A673 (cell line): ENCODE data around the gene SRSF4. TPM values are rescaled to one million over a fixed set of nuclear protein-coding genes. Genes with fewer than 3 reads are reported as not detected.
"Not testable (repeated sequence)": the region's sequence is repeated elsewhere in the genome, so short reads cannot be mapped to it uniquely, and the experiment has no call there.

Experiments
- BruUV-seq: library from RNA; stranded (reverse); fragments of 400-500 nt; replicated peaks from 2 replicates; lab custom pipeline; 2021; lab: Mats Ljungman, UMichigan
- CTCF ChIA-PET: fragments of 300-600 bp; sonication (Branson Sonifier 250); formaldehyde crosslinking; loops from one replicate; lab custom pipeline; 2022; ENCODE audit warnings: antibody characterized with exemption; lab: Charles Lee
- POLR2A ChIA-PET: fragments of 300-600 bp; sonication (Branson Sonifier 250); formaldehyde crosslinking; loops from one replicate; lab custom pipeline; 2022; ENCODE audit warnings: antibody characterized with exemption; ENCODE audit not compliant: low non-redundant PET; lab: Charles Lee
- DNase-seq: peaks from one replicate; pipeline ENCODE4 v3.0.0-alpha.2; 2015; ENCODE audit warnings: low spot score
- H3K27ac ChIP-seq: fragments of 200-600 bp; sonication (generic); 2 replicates; pipeline ENCODE4 v1.5.1; 2016; ENCODE audit warnings: mixed run types, low read depth, mild to moderate bottlenecking, mixed read lengths, antibody characterized with exemption, low read length; ENCODE audit not compliant: poor library complexity, severe bottlenecking
- H3K27me3 ChIP-seq: fragments of 200-600 bp; sonication (generic); replicated peaks from 2 replicates; pipeline ENCODE4 v1.6.1; 2017; ENCODE audit warnings: mixed run types, low read depth, mild to moderate bottlenecking, mixed read lengths, antibody characterized with exemption, low read length; ENCODE audit not compliant: insufficient read depth, poor library complexity
- H3K36me3 ChIP-seq: fragments of 200-600 bp; sonication (generic); 2 replicates; pipeline ENCODE4 v1.6.1; 2016; ENCODE audit warnings: mixed run types, mild to moderate bottlenecking, mixed read lengths, antibody characterized with exemption, low read length; ENCODE audit not compliant: insufficient read depth, poor library complexity, severe bottlenecking
- H3K4me1 ChIP-seq: fragments of 200-600 bp; sonication (generic); 2 replicates; pipeline ENCODE4 v1.6.1; 2017; ENCODE audit warnings: mixed run types, mild to moderate bottlenecking, mixed read lengths, antibody characterized with exemption, low read length; ENCODE audit not compliant: insufficient read depth, poor library complexity, severe bottlenecking
- H3K4me3 ChIP-seq: fragments of 200-600 bp; sonication (generic); 2 replicates; pipeline ENCODE4 v1.5.1; 2016; ENCODE audit warnings: low read depth, mixed run types, mild to moderate bottlenecking, mixed read lengths, low read length; ENCODE audit not compliant: poor library complexity, severe bottlenecking
- H3K9me3 ChIP-seq: fragments of 200-600 bp; sonication (generic); 2 replicates; pipeline ENCODE4 v1.6.1; 2016; ENCODE audit warnings: mixed run types, low read depth, mild to moderate bottlenecking, mixed read lengths, antibody characterized with exemption, low read length; ENCODE audit not compliant: poor library complexity, severe bottlenecking
- CTCF ChIP-seq: fragments of 300-800, 200-600 bp; sonication (generic); conservative IDR thresholded peaks from 2 replicates; pipeline ENCODE4 v1.5.1; 2017; ENCODE audit warnings: low read depth, mild to moderate bottlenecking, antibody characterized with exemption, low read length, moderate library complexity, mixed read lengths
- EZH2 ChIP-seq: fragments of 200-600 bp; sonication (generic); IDR thresholded peaks from 2 replicates; pipeline ENCODE4 v1.6.1; 2017; ENCODE audit warnings: borderline replicate concordance, low read depth, mild to moderate bottlenecking, mixed read lengths, antibody characterized with exemption, low read length; ENCODE audit not compliant: poor library complexity, severe bottlenecking
- intact Hi-C: fragments of 100-400 bp; cut with micrococcal nuclease; formaldehyde crosslinking; loops from one replicate; pipeline ENCODE4 v1.10.0; 2022; ENCODE audit not compliant: unreplicated experiment
- total RNA-seq: library from RNA; stranded (reverse); gene quantifications from 2 replicates; pipeline ENCODE4 v1.2.3, GENCODE V29; 2021

Gene SRSF4
- total RNA-seq, 1 experiment from 2014 or later = 116 TPM

GRCh38 chr1:29133861-29134694 is 47.6 kb downstream of the SRSF4 start:
- BruUV-seq = no TSS peak
- no peak for TF ChIP-seq CTCF
- TF ChIP-seq EZH2 = no peak
- Histone ChIP-seq H3K36me3 (no peaks in the 10 kb centered on the region), H3K27me3 (no peaks in the 10 kb centered on the region), H3K4me3 (no peak overlapping the region), H3K4me1 (peaks cover 15% of the 10 kb centered on the region), H3K27ac (no peak overlapping the region), H3K9me3 (no peaks in the 10 kb centered on the region)
- no peak for DNase-seq
- POLR2A ChIA-PET = interaction anchor here (0.5 to 0.6 kb wide), 2 partner anchors 52 to 577 kb away, joined by 3 to 14 read pairs; no protein-coding TSS in a partner anchor
- CTCF ChIA-PET = interaction anchor here (0.6 kb wide), 1 partner anchor 258 kb away, joined by 3 read pairs; no protein-coding TSS in a partner anchor
- intact Hi-C loops = no loop called here

- H3K27me3 ChIP-seq, H3K4me3 ChIP-seq, H3K9me3 ChIP-seq, CTCF ChIA-PET, intact Hi-C loops, H3K36me3 ChIP-seq, DNase-seq, BruUV-seq, H3K4me1 ChIP-seq, H3K27ac ChIP-seq: not testable (repeated sequence)
- POLR2A ChIA-PET = interaction anchor here (0.6 kb wide), 1 partner anchor 1366 kb away, joined by 11 read pairs; no protein-coding TSS in a partner anchor
These were observed 50.6 kb downstream of the SRSF4 start for GRCh38 chr1:29131056-29131455.

GRCh38 chr1:29129916-29130315 is 51.8 kb downstream of the SRSF4 start:
- BruUV-seq = no TSS peak
- POLR2A ChIA-PET = no interaction called here
- CTCF ChIA-PET = no interaction called here
- peaks cover 5% of the 10 kb centered on the region for H3K4me1 ChIP-seq
- intact Hi-C loops = no loop called here
- TF ChIP-seq CTCF = no peak
- no peak overlapping the region for H3K27ac ChIP-seq
- DNase-seq = no peak
- no peaks in the 10 kb centered on the region for H3K27me3 ChIP-seq
- H3K9me3 ChIP-seq = no peaks in the 10 kb centered on the region
- H3K36me3 ChIP-seq = no peaks in the 10 kb centered on the region
- no peak overlapping the region for H3K4me3 ChIP-seq

- BruUV-seq = no TSS peak
- no peaks in the 10 kb centered on the region for H3K9me3 ChIP-seq
- peaks cover 2% of the 10 kb centered on the region for H3K4me1 ChIP-seq
- H3K36me3 ChIP-seq = no peaks in the 10 kb centered on the region
- no peak for DNase-seq
- CTCF ChIA-PET = no interaction called here
- POLR2A ChIA-PET = no interaction called here
- no peaks in the 10 kb centered on the region for H3K27me3 ChIP-seq
- H3K4me3 ChIP-seq = no peak overlapping the region
- TF ChIP-seq EZH2 (no peak), CTCF (no peak)
- intact Hi-C loops = no loop called here
- no peak overlapping the region for H3K27ac ChIP-seq
These were observed 53.0 kb downstream of the SRSF4 start for GRCh38 chr1:29128739-29129138.
